Vagina (tissue), 2 donors: ENCODE data around the gene TLN1.

Source experiments
- CTCF ChIP-seq, 3 experiments: fragments of 450-650 bp in 2 of 3; fragments of 200-600 bp in 1 of 3; sonication (generic) in 1 of 3; IDR thresholded peaks; one replicate each; pipeline ENCODE4 v1.5.1; 2017 to 2019; ENCODE audit warnings: antibody characterized with exemption in 3 of 3, mild to moderate bottlenecking in 2 of 3, moderate library complexity in 2 of 3
- POLR2A ChIP-seq, 2 donors: fragments of 450-650 bp; IDR thresholded peaks; one replicate each; pipeline ENCODE4 v1.6.1; 2017; ENCODE audit warnings: antibody characterized with exemption in 2 of 2, mild to moderate bottlenecking in 2 of 2, moderate library complexity in 2 of 2

GRCh38 chr9:35689542-35690293 is 42.3 kb downstream of the TLN1 start, which contains the start of gene TPM2:
- TF ChIP-seq CTCF (IDR thresholded peaks at IDR 0.05): no peak
- peak in 1 of 2 donors; percentile 54 for TF ChIP-seq POLR2A (IDR thresholded peaks at IDR 0.05)
